CD4-positive, alpha-beta T cell treated with Interleukin-12 subunit alpha and Interleukin-12 subunit beta, for 1 hour (primary cell): ENCODE measurements around the gene RAET1L.
"Not testable (repeated sequence)": the region's sequence is repeated elsewhere in the genome, so short reads cannot be mapped to it uniquely, and the experiment has no call there.

Experiments used
- DNase-seq: peaks from one replicate; pipeline ENCODE4 v3.0.0-alpha.2; 2020

The RAET1L gene, protein sequence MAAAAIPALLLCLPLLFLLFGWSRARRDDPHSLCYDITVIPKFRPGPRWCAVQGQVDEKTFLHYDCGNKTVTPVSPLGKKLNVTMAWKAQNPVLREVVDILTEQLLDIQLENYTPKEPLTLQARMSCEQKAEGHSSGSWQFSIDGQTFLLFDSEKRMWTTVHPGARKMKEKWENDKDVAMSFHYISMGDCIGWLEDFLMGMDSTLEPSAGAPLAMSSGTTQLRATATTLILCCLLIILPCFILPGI

DNA sequence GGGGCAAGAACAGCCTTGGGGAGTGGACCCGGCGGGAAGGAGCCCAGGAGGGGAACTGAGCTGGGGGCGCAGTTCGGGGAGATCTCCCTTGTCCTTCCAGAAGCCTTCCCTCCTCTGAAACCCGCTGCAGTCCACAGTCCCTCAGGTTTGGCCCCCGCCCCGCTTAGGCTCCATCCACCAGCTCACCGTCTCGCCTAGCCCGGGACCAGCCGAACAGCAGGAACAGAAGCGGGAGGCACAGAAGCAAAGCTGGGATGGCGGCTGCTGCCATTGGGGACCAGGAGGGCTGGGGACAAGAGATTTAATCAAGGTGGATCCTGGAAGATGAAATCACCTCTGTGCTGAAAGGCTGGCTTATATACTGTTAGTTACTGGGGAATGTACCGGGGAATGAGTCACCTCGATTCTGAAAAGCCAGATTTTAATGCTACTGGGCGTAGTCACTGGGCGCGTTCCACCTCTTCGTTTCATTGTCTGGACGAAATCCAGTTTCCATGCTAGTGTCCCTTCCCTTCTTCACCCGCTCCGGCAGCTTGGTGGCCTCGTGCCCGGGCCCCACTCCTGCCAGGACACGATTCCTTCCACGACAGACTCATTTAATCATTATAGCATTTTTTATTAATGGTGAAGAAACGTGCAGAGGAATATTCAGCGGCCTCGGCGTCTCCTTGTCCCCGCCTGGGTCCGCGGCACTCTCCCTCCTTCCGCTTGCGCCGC, at the start of gene RAET1L:
TSS of gene RAET1L (minus strand) at position 332 of the 717 bp plus-strand sequence. CDS start at position 271, 61 bp downstream.
- no peak for DNase-seq

DNA sequence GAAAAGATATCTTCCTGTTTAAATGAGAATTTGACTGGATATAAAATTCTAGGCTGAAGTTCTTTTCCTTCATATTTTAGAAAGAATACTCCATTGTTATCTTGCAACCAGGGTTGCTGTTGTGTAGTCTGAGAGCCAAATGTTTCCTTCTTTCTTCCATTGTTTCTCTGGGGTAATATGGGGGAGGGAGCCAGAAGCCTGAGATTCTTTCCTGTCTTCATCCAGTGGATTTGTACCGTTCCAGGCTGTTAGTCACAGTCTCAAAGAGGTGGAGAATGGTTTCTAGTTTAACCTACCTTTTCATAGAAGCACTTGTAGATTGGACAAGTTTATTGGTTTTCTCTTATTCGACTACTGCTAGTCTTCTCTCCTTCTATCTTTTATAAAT, 49.7 kb upstream of the RAET1L start:
- no peak for DNase-seq

DNA sequence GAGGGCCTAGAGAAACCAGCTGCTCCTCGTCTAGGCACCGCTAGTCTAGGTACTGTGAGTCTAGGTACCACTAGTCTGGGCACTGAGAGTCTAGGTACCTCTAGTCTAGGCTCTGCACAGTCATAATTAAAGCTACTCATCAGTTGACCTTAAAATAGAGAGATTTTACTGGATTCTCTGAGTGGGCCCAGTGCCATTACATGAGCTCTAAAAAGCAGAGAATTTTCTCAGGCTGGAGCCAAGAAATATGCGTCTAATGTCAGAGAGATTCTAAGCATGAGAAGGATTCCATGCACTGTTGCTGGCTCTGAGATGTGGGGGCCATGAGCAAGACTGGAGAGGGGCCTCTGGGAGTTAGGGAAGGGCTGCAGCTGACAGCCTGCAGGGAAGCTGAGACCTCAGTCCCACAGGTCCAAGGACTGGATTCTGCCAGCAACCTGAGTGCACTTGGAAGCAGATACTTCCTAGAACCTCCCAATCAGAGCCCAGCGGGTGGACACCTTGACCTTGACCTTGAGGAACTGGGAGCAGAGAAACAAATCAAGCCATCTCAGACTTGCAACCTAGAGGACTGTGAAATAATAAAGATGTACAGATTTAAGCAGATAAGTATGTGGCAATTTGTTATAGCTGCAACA, 49.2 kb upstream of the RAET1L start:
- DNase-seq: not testable (repeated sequence)

DNA sequence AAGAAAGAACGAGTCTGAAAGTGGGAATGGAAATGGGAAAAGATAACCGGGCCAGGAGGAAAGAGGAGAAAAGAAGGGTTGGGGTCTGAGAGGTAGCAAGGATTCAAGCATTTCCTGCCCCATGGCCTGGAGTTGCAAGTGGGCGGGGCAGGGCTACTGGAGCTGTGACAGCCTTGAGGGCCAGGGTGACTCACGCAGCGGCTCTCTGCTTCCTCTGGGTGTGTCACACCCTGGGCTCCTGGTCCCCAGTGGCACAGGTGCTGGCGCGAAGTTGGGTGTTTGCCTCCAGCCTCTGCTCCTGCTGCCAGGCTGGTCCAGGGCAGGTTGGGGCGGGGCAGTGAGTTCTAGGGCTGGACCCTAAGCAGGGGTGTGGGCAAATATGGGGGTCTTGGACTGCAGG, 46.9 kb upstream of the RAET1L start:
- DNase-seq: peak; percentile 35

DNA sequence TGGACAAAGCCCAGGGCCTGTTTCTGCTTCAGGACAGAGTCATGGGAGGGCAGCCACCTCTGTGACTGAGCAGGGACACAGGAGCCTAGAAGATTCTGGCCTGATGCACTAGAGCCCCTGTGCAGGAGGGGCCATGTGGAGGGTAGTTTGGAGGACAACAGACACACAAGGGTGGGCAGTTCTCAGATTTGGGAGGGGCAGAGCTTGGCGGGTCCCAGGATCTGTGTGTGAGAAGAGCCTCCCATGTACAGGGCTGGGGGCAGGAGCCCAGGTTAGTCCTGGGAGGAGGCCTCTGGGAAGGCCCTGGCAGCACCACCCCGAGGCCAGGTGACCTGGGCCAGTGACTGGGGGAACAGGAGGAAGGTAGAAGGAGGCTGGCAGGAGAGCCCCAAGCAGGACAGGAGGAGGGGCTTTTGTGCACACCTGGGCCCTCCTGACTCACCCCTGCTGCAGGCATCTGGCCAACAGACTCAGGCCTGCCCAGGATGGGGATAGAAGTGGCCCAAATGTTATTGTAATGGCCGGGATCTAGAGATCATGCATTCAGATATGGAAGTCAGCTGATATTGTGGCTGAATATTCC, 45.0 kb upstream of the RAET1L start:
- DNase-seq: no peak

DNA sequence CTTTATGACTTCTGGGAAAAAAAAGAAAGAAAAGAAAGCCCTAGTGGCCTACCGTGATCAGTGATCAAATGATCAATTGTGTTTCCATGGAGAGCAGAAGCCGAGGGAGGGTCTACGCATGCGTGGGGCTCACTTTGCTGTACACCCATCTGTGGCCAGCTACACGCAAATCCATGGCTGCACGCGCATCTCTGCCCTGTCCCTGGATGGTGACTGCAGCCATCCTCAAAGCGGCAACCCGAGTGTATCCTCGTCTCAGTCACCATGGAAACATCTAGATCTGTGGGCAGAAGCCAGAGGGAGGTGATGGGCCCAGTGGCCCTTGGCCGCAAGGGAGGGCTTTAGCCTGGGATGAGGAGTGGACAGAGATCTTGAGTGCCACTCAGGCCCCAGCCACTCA, 44.4 kb upstream of the RAET1L start:
- no peak for DNase-seq

DNA sequence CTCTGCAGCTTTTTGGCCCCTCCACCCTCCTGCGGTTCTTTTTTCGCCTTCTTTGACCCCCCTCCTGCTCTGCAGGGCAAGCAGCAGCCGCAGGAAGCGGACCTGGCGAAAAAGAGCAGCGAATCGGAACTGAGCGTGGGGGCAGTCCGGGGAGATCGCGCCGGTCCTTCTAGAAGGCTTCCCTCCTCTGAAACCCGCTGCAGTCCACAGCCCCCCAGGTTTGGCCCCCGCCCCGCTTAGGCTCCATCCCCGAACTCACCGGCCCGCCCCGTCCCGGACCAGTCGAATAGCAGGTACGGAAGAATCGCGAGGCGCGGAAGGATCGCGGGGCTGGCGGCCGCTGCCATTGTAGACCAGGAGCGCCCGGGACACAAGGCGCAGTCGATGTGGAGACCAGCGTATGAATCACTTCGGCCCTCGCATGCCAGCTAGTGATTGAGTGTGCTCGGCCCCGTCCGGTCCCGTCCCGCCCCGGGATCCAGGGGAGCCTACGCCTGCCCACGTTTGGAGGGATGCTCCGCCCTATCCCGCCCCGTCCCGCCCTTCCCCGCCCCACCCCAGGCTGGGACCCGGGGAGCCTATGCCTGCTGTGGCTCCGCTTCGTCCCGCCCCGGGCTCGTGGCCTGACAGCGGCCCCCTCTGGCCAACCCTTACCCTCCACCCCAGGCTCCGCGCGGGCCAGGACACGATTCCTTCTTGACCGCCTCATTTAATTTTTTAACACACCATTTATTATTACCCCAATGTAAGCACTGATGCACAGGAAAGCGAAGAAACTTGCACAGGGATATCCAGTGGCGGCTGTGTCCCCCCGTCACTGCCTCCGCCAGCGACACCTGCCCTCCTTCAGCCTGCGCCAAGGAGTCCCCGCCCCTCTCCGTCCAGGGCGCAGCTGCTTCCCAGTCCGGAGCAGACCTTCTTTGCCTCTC, 43.7 kb upstream of the RAET1L start, which contains the start of gene ULBP3:
TSS of gene ULBP3 (minus strand) at position 402 of the 929 bp plus-strand sequence. CDS start at position 347, 55 bp downstream.
- peak; percentile 73 for DNase-seq

DNA sequence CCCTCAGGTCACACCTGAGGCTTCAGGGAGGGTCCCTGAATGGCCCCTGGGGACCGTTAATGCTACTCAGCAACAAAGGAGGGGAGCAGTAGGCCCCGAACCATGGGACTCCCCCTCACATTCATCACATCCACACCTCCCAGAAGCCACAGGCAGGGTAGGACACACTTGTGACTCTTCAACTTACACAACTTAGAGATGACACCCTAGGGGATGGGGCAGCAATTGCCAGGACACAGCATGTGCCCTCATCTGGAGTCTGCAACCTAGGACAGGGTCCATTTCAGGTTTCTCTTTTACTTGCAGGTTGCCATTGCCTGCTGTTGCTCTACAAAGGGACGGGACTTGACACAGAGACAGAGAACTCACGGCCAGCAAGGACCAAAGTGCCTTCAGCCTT, 42.8 kb upstream of the RAET1L start:
- no peak for DNase-seq

DNA sequence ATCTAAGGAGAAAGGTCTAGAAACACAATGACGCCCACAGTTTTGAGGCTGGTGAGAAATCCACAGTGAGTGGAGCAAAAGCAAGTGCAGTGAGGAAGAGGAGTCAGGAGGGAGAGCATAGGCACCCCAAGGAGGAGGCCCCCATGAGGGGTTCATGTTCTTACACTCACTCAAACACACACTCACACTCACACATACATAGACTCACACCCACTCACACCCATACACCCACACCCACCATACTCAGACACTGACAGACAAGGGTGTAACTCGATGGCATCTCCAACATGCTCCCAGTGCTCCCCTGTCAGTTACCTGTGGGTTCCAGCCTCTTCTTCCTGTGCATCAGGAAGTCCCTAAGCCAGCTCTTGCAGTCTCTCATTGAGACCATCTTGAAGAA, 39.8 kb upstream of the RAET1L start:
- DNase-seq: no peak

DNA sequence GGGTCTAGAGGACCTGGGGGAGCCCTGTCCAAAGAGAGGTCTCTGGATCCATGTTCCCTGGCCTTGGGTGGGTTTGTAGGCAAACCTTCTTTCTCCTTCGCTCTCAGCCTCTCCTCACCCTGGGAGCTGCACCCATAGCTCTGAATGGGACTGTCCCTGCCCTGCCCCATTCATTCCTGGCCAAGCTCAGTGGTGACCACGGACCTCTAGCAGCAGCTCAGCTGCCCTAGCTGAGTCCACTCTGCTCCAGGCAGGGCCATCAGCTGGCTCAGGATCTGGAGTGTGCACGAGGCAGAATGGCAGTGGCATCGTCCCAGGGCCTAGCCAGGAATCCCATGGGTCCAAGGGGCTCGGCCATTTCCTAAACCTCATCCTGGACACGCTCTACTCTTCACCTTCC, 38.3 kb upstream of the RAET1L start:
- DNase-seq: no peak

DNA sequence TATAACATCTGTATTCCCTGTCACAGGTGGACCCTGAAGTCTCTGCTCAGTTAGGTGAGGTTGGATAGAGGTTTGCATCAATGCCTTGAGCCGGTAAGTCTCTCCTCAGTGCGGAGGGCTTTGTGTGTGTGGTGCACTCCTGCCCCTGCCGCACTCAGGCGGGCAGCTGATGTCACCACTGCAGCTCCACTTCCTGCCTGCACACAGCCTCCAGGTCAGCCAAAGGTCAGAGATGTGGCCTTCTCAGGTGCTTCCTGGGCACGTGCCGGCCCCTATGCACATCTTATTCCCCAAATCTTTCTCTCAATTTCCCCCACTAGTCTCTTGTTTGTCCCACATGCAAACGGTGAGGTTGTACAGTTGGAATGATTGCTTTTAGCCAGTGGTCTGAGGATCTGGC, 34.6 kb upstream of the RAET1L start:
- not testable (repeated sequence) for DNase-seq

DNA sequence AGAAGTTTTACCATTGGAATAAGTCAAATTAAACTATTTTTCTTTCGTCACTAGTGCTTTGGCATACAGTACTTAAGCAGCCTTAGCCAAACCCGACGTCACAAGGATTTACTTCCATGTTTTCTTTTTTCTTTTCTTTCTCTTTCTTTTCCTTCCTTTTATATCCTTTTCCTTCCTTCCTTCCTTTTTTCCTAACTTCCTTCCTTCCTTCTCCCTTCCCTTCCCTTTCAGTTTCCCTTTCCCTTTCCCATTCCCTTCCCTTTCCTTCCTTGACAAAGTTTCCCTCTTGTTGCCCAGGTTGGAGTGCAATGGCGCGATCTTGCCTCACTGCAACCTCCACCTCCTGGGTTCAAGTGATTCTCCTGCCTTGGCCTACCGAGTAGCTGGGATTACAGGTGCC, 33.7 kb upstream of the RAET1L start:
- DNase-seq: no peak

DNA sequence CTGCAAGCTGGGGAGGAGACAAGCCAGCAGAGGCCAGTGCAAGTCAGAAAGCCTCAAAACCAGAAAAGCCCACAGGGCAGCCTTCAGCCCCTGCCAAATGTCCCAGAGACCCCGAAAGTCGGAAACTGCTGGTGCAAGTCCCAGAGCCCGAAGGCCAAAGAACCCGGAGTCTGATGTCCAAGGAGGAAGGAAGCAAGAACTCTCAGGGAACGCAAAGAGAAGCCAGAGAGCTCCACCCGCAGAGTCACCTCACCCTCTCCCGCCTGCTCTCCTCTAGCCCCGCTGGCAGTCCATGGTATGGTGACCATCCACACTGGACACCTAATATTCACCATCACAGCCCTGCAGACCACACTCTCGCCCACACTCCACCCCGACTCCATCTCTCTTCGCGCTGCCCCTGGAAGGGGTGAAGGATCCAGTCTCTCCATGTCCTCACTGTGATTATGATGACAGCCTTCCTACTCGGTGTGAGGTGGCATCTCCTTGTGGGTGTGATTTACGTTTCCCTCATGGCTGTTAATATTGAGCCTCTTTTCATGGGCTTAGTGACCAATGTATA, 33.0 kb upstream of the RAET1L start:
- DNase-seq: no peak

DNA sequence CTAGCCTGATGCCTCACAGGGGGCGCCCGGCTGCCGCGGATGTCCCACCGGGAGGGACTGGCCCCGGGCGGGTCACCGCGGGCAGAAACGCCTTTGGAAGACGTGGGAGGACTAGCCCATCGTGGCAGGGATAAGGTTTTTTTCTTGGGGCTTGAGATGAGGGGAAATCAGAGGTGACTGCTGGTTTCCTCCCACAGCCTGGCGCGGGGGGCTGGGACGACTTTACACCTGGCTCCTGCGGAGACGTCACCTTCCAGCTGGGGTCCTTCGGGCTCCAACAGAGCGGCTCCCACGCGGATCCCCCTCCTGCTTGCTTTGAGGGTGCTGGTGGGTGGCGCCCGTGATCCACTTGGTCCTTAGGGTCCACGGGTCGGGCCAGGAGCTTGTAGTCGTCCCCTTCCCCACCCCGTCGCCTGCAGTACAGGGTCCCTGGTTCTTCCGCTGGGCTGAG, 32.2 kb upstream of the RAET1L start:
- no peak for DNase-seq

DNA sequence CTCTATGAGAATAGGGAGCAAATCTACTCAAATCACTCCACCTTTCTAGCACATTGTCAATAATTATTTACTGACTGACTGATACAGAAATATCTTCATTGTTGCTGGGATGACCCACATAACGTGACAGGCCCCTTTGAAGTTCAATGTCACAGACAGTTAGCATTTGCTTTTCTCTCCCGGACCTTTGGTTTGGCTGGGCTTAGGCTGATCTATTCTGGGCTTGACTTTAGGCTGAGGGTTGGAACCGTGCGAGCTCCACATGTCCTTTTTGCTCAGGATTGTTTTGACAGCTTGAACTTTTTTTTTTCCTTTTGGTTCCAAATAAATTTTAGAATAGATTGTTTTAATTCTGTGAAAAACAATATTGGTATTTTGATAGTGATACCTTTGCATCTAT, 31.6 kb upstream of the RAET1L start:
- no peak for DNase-seq

DNA sequence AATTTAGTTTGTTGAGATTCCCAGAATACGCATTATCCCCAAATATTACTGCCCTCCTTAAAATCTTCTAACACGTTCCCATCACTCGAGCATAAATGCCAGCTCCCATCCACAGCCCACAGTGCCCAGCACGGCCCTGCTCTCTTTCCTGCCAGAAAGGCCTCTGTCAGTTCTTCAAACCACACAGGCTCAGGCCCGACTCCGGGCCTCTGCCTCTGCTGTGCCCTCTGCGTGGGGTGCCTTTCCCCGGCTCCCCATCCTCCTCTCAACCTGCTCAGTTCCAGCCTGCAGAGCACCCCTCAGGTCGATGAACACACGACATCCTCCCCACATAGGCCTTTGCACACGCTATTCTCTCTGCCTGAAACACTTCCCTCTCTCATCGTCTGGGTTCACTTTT, 30.8 kb upstream of the RAET1L start:
- no peak for DNase-seq

DNA sequence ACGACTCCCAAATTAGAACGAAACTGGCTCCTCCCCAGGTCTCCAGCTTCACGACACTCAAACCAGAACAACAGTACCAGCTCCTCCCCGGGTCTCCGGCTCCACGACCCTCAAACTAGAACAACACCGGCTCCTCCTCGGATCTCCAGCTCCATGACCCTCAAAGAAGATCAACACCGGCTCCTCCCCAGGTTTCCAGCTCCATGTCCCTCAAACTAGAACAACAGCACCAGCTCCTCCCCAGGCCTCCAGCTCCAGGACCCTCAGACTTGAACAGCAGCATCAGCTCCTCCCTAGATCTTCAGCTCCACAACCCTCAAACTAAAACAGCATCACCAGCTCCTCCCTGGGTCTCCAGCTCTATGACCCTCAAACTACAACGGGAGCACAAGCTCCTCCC, 29.8 kb upstream of the RAET1L start:
- no peak for DNase-seq

DNA sequence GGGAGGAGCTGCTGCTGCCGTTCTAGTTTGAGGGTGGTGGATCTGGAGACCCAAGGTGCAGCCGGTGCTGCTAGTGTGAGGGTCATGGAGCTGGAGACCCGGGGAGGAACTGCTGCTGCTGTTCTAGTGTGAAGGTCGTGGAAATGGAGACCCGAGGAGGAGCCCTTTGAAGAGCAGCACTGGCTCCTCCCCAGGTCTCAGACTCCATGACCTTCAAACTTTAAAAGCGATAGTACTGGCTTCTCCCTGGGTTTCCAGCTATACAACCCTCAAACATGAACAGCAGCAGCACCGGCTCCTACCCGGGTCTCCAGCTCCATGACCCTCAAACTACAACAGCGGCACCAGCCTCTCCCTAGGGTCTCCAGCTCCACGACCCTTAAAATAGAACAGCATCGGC, 28.1 kb upstream of the RAET1L start:
- no peak for DNase-seq

DNA sequence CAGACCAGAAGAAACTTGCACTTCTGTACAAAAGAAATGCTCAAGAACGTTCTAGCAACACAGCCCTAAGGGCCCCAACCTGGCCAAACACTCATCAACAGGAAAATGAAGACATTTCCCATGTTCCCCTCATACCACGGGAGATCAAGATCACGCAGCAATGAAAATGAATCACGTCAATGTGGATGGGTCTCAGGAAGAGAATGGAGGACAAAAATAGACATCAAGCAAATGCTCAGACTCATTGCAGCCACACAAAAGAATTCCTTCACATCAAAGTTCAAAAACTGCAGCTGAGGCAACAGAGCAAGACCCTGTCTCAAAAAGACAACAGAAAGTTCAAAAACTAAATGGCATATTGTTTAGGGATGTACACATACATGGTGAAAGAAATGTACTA, 25.5 kb upstream of the RAET1L start:
- no peak for DNase-seq

DNA sequence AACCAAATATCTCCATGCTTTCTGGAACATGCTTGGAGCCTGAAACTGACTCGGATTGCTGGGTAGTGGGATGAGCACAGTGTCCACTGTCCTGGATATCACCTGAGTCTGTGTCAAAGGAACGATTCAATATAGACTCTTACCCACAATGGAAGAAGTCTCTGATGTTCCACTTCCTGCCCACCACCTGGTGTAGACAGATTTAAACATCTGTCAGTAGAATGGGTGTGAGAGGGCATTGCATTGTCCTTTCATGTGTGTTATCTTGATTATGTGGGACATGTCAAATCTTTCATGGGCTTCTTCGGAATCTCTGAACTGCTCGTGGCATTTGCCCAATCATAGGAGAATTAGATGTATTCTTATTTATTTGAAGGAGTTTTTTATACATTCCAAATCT, 22.8 kb upstream of the RAET1L start:
- no peak for DNase-seq

DNA sequence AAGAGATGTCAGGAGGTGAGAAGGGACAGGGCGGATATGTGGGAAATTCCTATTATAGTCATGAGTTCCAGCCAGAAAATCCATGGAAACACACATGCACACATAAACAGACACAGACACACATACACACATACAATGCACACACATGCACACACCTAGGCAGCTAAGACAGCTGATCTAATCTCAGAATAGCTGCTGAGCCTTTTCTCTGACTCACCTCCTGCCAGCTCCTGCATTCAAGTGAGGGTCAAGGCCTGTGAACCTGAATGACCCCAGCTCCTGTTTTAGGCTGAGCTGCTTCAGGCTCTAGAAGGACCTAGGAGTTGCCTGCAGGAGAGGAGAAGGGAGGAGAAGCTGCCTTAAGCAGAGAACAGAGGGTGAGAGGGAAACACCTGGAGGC, 21.6 kb upstream of the RAET1L start:
- DNase-seq: no peak

DNA sequence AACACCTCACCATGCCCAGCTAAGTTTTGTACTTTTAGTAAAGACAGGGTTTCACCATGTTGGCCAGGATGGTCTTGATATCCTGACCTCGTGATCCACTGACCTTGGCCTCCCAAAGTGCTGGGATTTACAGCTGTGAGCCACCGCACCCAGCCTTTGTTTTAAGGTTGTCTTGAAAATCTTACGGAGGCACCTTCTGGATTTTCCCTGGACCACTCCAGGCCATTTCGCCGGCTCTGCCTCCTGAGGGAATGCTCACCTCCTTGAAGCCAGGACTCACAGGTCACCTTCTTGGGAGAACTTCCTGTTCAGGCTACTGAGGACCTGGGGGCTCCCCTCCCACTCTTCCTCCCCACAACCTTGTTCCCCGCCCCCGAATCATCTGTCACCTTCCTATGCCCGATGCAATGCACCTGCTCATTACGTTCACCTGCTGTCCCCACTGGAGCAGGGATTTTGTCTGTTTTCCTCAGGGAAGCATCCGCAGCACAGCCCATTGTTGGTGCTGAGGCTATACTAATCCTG, 19.4 kb upstream of the RAET1L start:
- no peak for DNase-seq
